ENCODE measurements around the gene HOXC5.

Gene HOXC5

GRCh38 chr12:54019091-54019811 is 13.6 kb upstream of the HOXC5 start:
- DNase-seq (ENCODE audit: low read depth in 2 of 2) = no peak

- no peak for DNase-seq (ENCODE audit: low read depth in 2 of 2)
These were observed 12.8 kb upstream of the HOXC5 start for GRCh38 chr12:54019924-54020590.

- DNase-seq (ENCODE audit: low read depth in 2 of 2) = no peak
These were observed 12.1 kb upstream of the HOXC5 start for GRCh38 chr12:54020591-54021405.

- no peak for DNase-seq (ENCODE audit: low read depth in 2 of 2)
These were observed 11.3 kb upstream of the HOXC5 start for GRCh38 chr12:54021432-54022013.

GRCh38 chr12:54022960-54023884 is 9.6 kb upstream of the HOXC5 start:
- DNase-seq (ENCODE audit: low read depth in 2 of 2) = no peak

- DNase-seq (ENCODE audit: low read depth in 2 of 2) = no peak
These were observed 8.7 kb upstream of the HOXC5 start for GRCh38 chr12:54024127-54024526.

- DNase-seq (ENCODE audit: low read depth in 2 of 2) = no peak
These were observed 8.1 kb upstream of the HOXC5 start for GRCh38 chr12:54024581-54025305.

GRCh38 chr12:54025499-54026405 is 7.1 kb upstream of the HOXC5 start:
- no peak for DNase-seq (ENCODE audit: low read depth in 2 of 2)

GRCh38 chr12:54026640-54027441 is 6.0 kb upstream of the HOXC5 start:
- no peak for DNase-seq (ENCODE audit: low read depth in 2 of 2)

- DNase-seq (ENCODE audit: low read depth in 2 of 2) = no peak
These were observed 5.4 kb upstream of the HOXC5 start for GRCh38 chr12:54027442-54027786.

GRCh38 chr12:54028314-54029201 is 4.3 kb upstream of the HOXC5 start, which contains the start of gene HOXC6:
Gene HOXC6, plus strand, starts transcription at chr12:54028440. Its CDS starts 82 bp downstream, at chr12:54028522.
- DNase-seq (ENCODE audit: low read depth in 2 of 2) = no peak

GRCh38 chr12:54029529-54030441 is 3.1 kb upstream of the HOXC5 start:
- DNase-seq (ENCODE audit: low read depth in 2 of 2) = no peak

- DNase-seq (ENCODE audit: low read depth in 2 of 2) = no peak
These were observed 2.4 kb upstream of the HOXC5 start for GRCh38 chr12:54030442-54030801.

- no peak for DNase-seq (ENCODE audit: low read depth in 2 of 2)
These were observed 1.9 kb upstream of the HOXC5 start for GRCh38 chr12:54030889-54031471.

GRCh38 chr12:54031480-54031879 is 1.4 kb upstream of the HOXC5 start:
- DNase-seq (ENCODE audit: low read depth in 2 of 2) = no peak

- DNase-seq (ENCODE audit: low read depth in 2 of 2) = no peak
These were observed 697 bp upstream of the HOXC5 start for GRCh38 chr12:54032086-54032619.
